Left ventricle myocardium inferior (tissue), 1 donor: Measurements from ENCODE around the gene CCDC90B. TPM values are rescaled to one million over a fixed set of nuclear protein-coding genes. Genes with fewer than 3 reads are reported as not detected.

Experiments used
- DNase-seq: peaks from one replicate; pipeline ENCODE4 v3.0.0-alpha.2; 2020
- H3K27ac ChIP-seq: fragments of 200-600 bp; replicated peaks from 2 replicates; pipeline ENCODE4 v1.8.0; 2021
- H3K27me3 ChIP-seq: fragments of 200-600 bp; 2 replicates; pipeline ENCODE4 v1.8.0; 2021; ENCODE audit warnings: low read depth
- H3K36me3 ChIP-seq: fragments of 200-600 bp; 2 replicates; pipeline ENCODE4 v1.8.0; 2021
- H3K4me1 ChIP-seq: fragments of 200-600 bp; 2 replicates; pipeline ENCODE4 v1.8.0; 2021
- H3K4me3 ChIP-seq: fragments of 200-600 bp; 2 replicates; pipeline ENCODE4 v1.8.0; 2021; ENCODE audit warnings: mild to moderate bottlenecking, moderate library complexity
- H3K9me3 ChIP-seq: fragments of 200-600 bp; replicated peaks from 2 replicates; pipeline ENCODE4 v1.8.0; 2021
- CTCF ChIP-seq: fragments of 200-600 bp; IDR thresholded peaks from 2 replicates; pipeline ENCODE4 v1.8.0; 2021; ENCODE audit warnings: antibody characterized with exemption, mild to moderate bottlenecking, borderline replicate concordance
- intact Hi-C: fragments of 100-400 bp; cut with micrococcal nuclease; formaldehyde crosslinking; loops from one replicate; pipeline ENCODE4 v1.11.0; 2022
- total RNA-seq: library from RNA; stranded (reverse); fragmentation: NEBNext Ultra II Directional; extraction: Animal tissue kit (Norgen Biotek cat#: 25700); gene quantifications from one replicate; pipeline ENCODE4 v1.2.1, GENCODE V29; 2021
- donor health status: DM: no; HTN: yes; CAD: no; lungs with severe emphysema.

The CCDC90B gene
- total RNA-seq, 1 donor from 2014 or later, result 24.0 TPM

GRCh38 chr11:83256602-83257340 lies 29.4 kb downstream of the CCDC90B start:
- no peaks in the 10 kb centered on the region for H3K27me3 ChIP-seq
- peaks cover 5% of the 10 kb centered on the region for H3K4me1 ChIP-seq
- no peaks in the 10 kb centered on the region for H3K9me3 ChIP-seq
- no peak for DNase-seq
- H3K27ac ChIP-seq, result no peak overlapping the region
- no peak for TF ChIP-seq CTCF
- H3K4me3 ChIP-seq, result no peak overlapping the region
- peaks cover 31% of the 10 kb centered on the region for H3K36me3 ChIP-seq
- intact Hi-C loops, result loop anchor here (10.0 kb wide), 1 partner anchor 352 kb away; the partner anchor contains the start of genes DDIAS and PRCP

- peaks cover 17% of the 10 kb centered on the region for H3K36me3 ChIP-seq
- no peak for DNase-seq
- TF ChIP-seq CTCF, result no peak
- no peak overlapping the region for H3K4me3 ChIP-seq
- intact Hi-C loops, result loop anchor here (10.0 kb wide), 1 partner anchor 351 kb away; the partner anchor contains the start of genes DDIAS and PRCP
- H3K9me3 ChIP-seq, result no peaks in the 10 kb centered on the region
- no peaks in the 10 kb centered on the region for H3K27me3 ChIP-seq
- H3K4me1 ChIP-seq, result peaks cover 5% of the 10 kb centered on the region
- no peak overlapping the region for H3K27ac ChIP-seq
These were observed 30.8 kb downstream of the CCDC90B start for GRCh38 chr11:83255366-83255765.

GRCh38 chr11:83252941-83253340 lies 33.2 kb downstream of the CCDC90B start:
- no peak for DNase-seq
- H3K27ac ChIP-seq, result no peak overlapping the region
- no peak overlapping the region for H3K4me3 ChIP-seq
- no peaks in the 10 kb centered on the region for H3K27me3 ChIP-seq
- intact Hi-C loops, result loop anchor here (10.0 kb wide), 1 partner anchor 348 kb away; the partner anchor contains the start of genes DDIAS and PRCP
- H3K4me1 ChIP-seq, result peaks cover 5% of the 10 kb centered on the region
- H3K36me3 ChIP-seq, result peaks cover 11% of the 10 kb centered on the region
- H3K9me3 ChIP-seq, result no peaks in the 10 kb centered on the region
- TF ChIP-seq CTCF, result no peak

- no peak for TF ChIP-seq CTCF
- Histone ChIP-seq H3K9me3 (no peaks in the 10 kb centered on the region), H3K4me3 (no peak overlapping the region), H3K36me3 (peaks cover 6% of the 10 kb centered on the region), H3K27ac (no peak overlapping the region), H3K4me1 (peaks cover 5% of the 10 kb centered on the region), H3K27me3 (no peaks in the 10 kb centered on the region)
- no peak for DNase-seq
- intact Hi-C loops, result loop anchor here (10.0 kb wide), 1 partner anchor 347 kb away; the partner anchor contains the start of genes DDIAS and PRCP
These were observed 33.9 kb downstream of the CCDC90B start for GRCh38 chr11:83252266-83252665.

- Histone ChIP-seq H3K4me3 (no peak overlapping the region), H3K27ac (no peak overlapping the region), H3K36me3 (no peaks in the 10 kb centered on the region), H3K9me3 (no peaks in the 10 kb centered on the region), H3K4me1 (peaks cover 5% of the 10 kb centered on the region), H3K27me3 (no peaks in the 10 kb centered on the region)
- TF ChIP-seq CTCF, result peak; percentile 77
- intact Hi-C loops, result loop anchor here (10.0 kb wide), 1 partner anchor 345 kb away; the partner anchor contains the start of genes DDIAS and PRCP
- DNase-seq, result no peak
These were observed 36.1 kb downstream of the CCDC90B start for GRCh38 chr11:83249972-83250593.
